DND-41 (cell line): Measurements from ENCODE around the gene SLC10A4.

Experiments
- ATAC-seq: fragments of 200-7000 bp; cut with Tn5 transposase; 3 replicates; pipeline ENCODE4 v1.9.1; 2021; ENCODE audit warnings: low read depth; ENCODE audit not compliant: insufficient read depth
- DNase-seq: peaks from one replicate; pipeline ENCODE4 v3.0.0-alpha.2; 2020
- H2AFZ ChIP-seq: 2 replicates; pipeline ENCODE4 v1.6.0; 2012; ENCODE audit warnings: low read depth, low read length
- H3K27ac ChIP-seq: 2 replicates; pipeline ENCODE4 v1.5.1; 2012; ENCODE audit warnings: low read length, inconsistent platforms
- H3K27me3 ChIP-seq: fragments of 200-600 bp; sonication (generic); 2 replicates; pipeline ENCODE4 v1.6.0; 2012; ENCODE audit warnings: low read length, mild to moderate bottlenecking, inconsistent platforms; ENCODE audit not compliant: insufficient read depth, poor library complexity
- H3K36me3 ChIP-seq: 2 replicates; pipeline ENCODE4 v1.5.1; 2012; ENCODE audit warnings: low read length, inconsistent platforms; ENCODE audit not compliant: insufficient read depth
- H3K4me1 ChIP-seq: 2 replicates; pipeline ENCODE4 v1.5.1; 2012; ENCODE audit warnings: mild to moderate bottlenecking, low read length; ENCODE audit not compliant: insufficient read depth
- H3K4me2 ChIP-seq: 2 replicates; pipeline ENCODE4 v1.6.0; 2012; ENCODE audit warnings: mild to moderate bottlenecking, moderate library complexity, low read length, inconsistent platforms; ENCODE audit not compliant: insufficient read depth
- H3K4me3 ChIP-seq, 2 experiments: fragments of 200-600 bp in 1 of 2; shearing (Covaris generic) in 1 of 2; 2 replicates each; pipeline ENCODE4 v1.5.1; 2012 to 2016; ENCODE audit warnings: inconsistent platforms in 2 of 2, low read length in 2 of 2, mild to moderate bottlenecking in 2 of 2, low read depth in 1 of 2, moderate library complexity in 1 of 2
- H3K79me2 ChIP-seq: 2 replicates; pipeline ENCODE4 v1.6.0; 2012; ENCODE audit warnings: low read length, inconsistent platforms; ENCODE audit not compliant: insufficient read depth
- H3K9ac ChIP-seq: 2 replicates; pipeline ENCODE4 v1.6.0; 2012; ENCODE audit warnings: low read depth, mild to moderate bottlenecking, inconsistent platforms, low read length, moderate library complexity
- H3K9me3 ChIP-seq: 2 replicates; pipeline ENCODE4 v1.5.1; 2012; ENCODE audit warnings: low read length, moderate library complexity, mild to moderate bottlenecking, inconsistent platforms; ENCODE audit not compliant: insufficient read depth, severe bottlenecking
- H4K20me1 ChIP-seq: 2 replicates; pipeline ENCODE4 v1.6.0; 2012; ENCODE audit warnings: low read length; ENCODE audit not compliant: insufficient read depth
- EZH2 ChIP-seq: IDR thresholded peaks from 3 replicates; pipeline ENCODE4 v1.6.1; 2012; ENCODE audit warnings: borderline replicate concordance, low read depth, mild to moderate bottlenecking, moderate library complexity, low read length, inconsistent platforms; ENCODE audit not compliant: severe bottlenecking
- TF ChIP-seq, protein P1 (sequence below): IDR thresholded peaks from 2 replicates; pipeline ENCODE4 v1.5.1; 2012; ENCODE audit warnings: borderline replicate concordance, low read length, moderate library complexity, mild to moderate bottlenecking; ENCODE audit not compliant: poor library complexity, severe bottlenecking; ENCODE audit errors: extremely low read depth

Gene SLC10A4

GRCh38 chr4:48503233-48504025 is 20.3 kb downstream of the SLC10A4 start:
- no peaks in the 10 kb centered on the region for H3K27me3 ChIP-seq
- H3K79me2 ChIP-seq: no peaks in the 10 kb centered on the region
- H3K4me1 ChIP-seq: no peaks in the 10 kb centered on the region
- no peak for TF ChIP-seq EZH2
- TF ChIP-seq, protein P1, sequence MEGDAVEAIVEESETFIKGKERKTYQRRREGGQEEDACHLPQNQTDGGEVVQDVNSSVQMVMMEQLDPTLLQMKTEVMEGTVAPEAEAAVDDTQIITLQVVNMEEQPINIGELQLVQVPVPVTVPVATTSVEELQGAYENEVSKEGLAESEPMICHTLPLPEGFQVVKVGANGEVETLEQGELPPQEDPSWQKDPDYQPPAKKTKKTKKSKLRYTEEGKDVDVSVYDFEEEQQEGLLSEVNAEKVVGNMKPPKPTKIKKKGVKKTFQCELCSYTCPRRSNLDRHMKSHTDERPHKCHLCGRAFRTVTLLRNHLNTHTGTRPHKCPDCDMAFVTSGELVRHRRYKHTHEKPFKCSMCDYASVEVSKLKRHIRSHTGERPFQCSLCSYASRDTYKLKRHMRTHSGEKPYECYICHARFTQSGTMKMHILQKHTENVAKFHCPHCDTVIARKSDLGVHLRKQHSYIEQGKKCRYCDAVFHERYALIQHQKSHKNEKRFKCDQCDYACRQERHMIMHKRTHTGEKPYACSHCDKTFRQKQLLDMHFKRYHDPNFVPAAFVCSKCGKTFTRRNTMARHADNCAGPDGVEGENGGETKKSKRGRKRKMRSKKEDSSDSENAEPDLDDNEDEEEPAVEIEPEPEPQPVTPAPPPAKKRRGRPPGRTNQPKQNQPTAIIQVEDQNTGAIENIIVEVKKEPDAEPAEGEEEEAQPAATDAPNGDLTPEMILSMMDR: no peak
- no peak overlapping the region for H3K4me2 ChIP-seq
- H4K20me1 ChIP-seq: no peaks in the 10 kb centered on the region
- ATAC-seq (no peak), DNase-seq (no peak)
- H3K9ac ChIP-seq: no peak overlapping the region
- no peak overlapping the region for H3K27ac ChIP-seq
- no peak overlapping the region for H3K4me3 ChIP-seq
- no peak overlapping the region for H2AFZ ChIP-seq
- no peaks in the 10 kb centered on the region for H3K9me3 ChIP-seq
- peaks cover 79% of the 10 kb centered on the region for H3K36me3 ChIP-seq

- Histone ChIP-seq H3K27ac (no peak overlapping the region), H3K4me2 (no peak overlapping the region), H3K4me1 (no peaks in the 10 kb centered on the region), H3K79me2 (no peaks in the 10 kb centered on the region), H3K4me3 (no peak overlapping the region), H3K9me3 (no peaks in the 10 kb centered on the region), H3K9ac (no peak overlapping the region), H3K36me3 (peaks cover 80% of the 10 kb centered on the region), H2AFZ (no peak overlapping the region), H4K20me1 (no peaks in the 10 kb centered on the region), H3K27me3 (no peaks in the 10 kb centered on the region)
- ATAC-seq (no peak), DNase-seq (no peak)
- TF ChIP-seq EZH2: no peak
- TF ChIP-seq, protein P1: no peak
Measured at GRCh38 chr4:48504026-48504330, 20.8 kb downstream of the SLC10A4 start.

GRCh38 chr4:48504352-48504751 is 21.2 kb downstream of the SLC10A4 start:
- H3K36me3 ChIP-seq: peaks cover 80% of the 10 kb centered on the region
- no peaks in the 10 kb centered on the region for H3K27me3 ChIP-seq
- H4K20me1 ChIP-seq: no peaks in the 10 kb centered on the region
- DNase-seq (no peak), ATAC-seq (no peak)
- H3K9me3 ChIP-seq: no peaks in the 10 kb centered on the region
- TF ChIP-seq EZH2: no peak
- TF ChIP-seq, protein P1: no peak
- no peak overlapping the region for H3K27ac ChIP-seq
- no peak overlapping the region for H3K9ac ChIP-seq
- H3K4me1 ChIP-seq: no peaks in the 10 kb centered on the region
- H2AFZ ChIP-seq: no peak overlapping the region
- H3K4me2 ChIP-seq: no peak overlapping the region
- no peaks in the 10 kb centered on the region for H3K79me2 ChIP-seq
- H3K4me3 ChIP-seq: no peak overlapping the region

DNA sequence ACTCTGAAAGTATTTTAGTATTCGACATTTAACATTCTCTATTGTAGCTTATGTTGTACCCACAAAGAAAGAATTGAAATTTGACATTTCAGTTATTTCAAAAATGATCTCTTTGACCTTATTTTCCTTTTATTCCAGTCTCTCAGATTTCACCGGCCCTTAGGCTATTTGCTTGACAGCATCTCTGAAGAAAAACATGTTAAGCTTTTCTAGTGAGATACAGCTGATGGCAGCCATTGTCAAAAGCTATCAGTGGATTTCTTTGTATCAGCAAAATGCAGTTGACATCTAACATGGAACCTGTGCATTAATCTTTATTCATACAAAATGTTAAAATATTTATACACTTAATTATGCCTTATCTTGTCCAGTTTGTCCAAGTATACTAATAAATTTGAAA is 23.6 kb downstream of the SLC10A4 start:
- no peaks in the 10 kb centered on the region for H3K79me2 ChIP-seq
- H3K4me1 ChIP-seq: no peaks in the 10 kb centered on the region
- no peak overlapping the region for H2AFZ ChIP-seq
- DNase-seq: no peak
- no peak overlapping the region for H3K27ac ChIP-seq
- no peak overlapping the region for H3K4me3 ChIP-seq
- no peak overlapping the region for H3K4me2 ChIP-seq
- no peaks in the 10 kb centered on the region for H4K20me1 ChIP-seq
- no peak overlapping the region for H3K9ac ChIP-seq
- H3K9me3 ChIP-seq: no peaks in the 10 kb centered on the region
- TF ChIP-seq EZH2: no peak
- TF ChIP-seq, protein P1: no peak
- peaks cover 83% of the 10 kb centered on the region for H3K36me3 ChIP-seq
- ATAC-seq: no peak
- H3K27me3 ChIP-seq: no peaks in the 10 kb centered on the region
